GM18873 (cell line): Measurements from ENCODE around the gene SCN2B.
A peak's percentile ranks its signal among the peaks of the same experiment; 100 is the strongest.

Experiments
- ATAC-seq: cut with Tn5 transposase; IDR thresholded peaks from one replicate; pipeline ENCODE4 v1.9.1; 2021; ENCODE audit warnings: mild to moderate bottlenecking, moderate library complexity, moderate number of reproducible peaks; ENCODE audit not compliant: unreplicated experiment, low FRiP score

The SCN2B gene

GRCh38 chr11:118175993-118176777 lies at the start of gene SCN2B:
Gene SCN2B (minus strand): TSS chr11:118176639. CDS start chr11:118176431, 208 bp downstream.
- no peak for ATAC-seq

- peak; percentile 40 for ATAC-seq
Observed at GRCh38 chr11:118224511-118225188, 48.2 kb upstream of the SCN2B start, which contains the start of gene JAML. Gene JAML (minus strand): TSS chr11:118225011. CDS start chr11:118214866, 10,145 bp downstream.

- no peak for ATAC-seq
Observed at GRCh38 chr11:118223992-118224391, 47.6 kb upstream of the SCN2B start.

- no peak for ATAC-seq
Observed at GRCh38 chr11:118223570-118223969, 47.1 kb upstream of the SCN2B start.

- no peak for ATAC-seq
Observed at GRCh38 chr11:118222437-118222836, 46.0 kb upstream of the SCN2B start.

- ATAC-seq = no peak
Observed at GRCh38 chr11:118221419-118221818, 45.0 kb upstream of the SCN2B start.

GRCh38 chr11:118219732-118220131 lies 43.3 kb upstream of the SCN2B start:
- no peak for ATAC-seq

GRCh38 chr11:118219244-118219643 lies 42.8 kb upstream of the SCN2B start:
- ATAC-seq = no peak

GRCh38 chr11:118217575-118217974 lies 41.1 kb upstream of the SCN2B start:
- no peak for ATAC-seq

- no peak for ATAC-seq
Observed at GRCh38 chr11:118216621-118217481, 40.4 kb upstream of the SCN2B start.

GRCh38 chr11:118215765-118216164 lies 39.3 kb upstream of the SCN2B start:
- ATAC-seq = no peak

GRCh38 chr11:118215262-118215661 lies 38.8 kb upstream of the SCN2B start:
- no peak for ATAC-seq

- ATAC-seq = no peak
Observed at GRCh38 chr11:118214210-118214914, 37.9 kb upstream of the SCN2B start.

GRCh38 chr11:118213781-118214180 lies 37.3 kb upstream of the SCN2B start:
- ATAC-seq = no peak

GRCh38 chr11:118213201-118213600 lies 36.8 kb upstream of the SCN2B start:
- no peak for ATAC-seq

GRCh38 chr11:118212781-118213191 lies 36.3 kb upstream of the SCN2B start:
- ATAC-seq = no peak

GRCh38 chr11:118212131-118212725 lies 35.8 kb upstream of the SCN2B start:
- no peak for ATAC-seq

- ATAC-seq = no peak
Observed at GRCh38 chr11:118211006-118211405, 34.6 kb upstream of the SCN2B start.

GRCh38 chr11:118210323-118210722 lies 33.9 kb upstream of the SCN2B start:
- no peak for ATAC-seq

GRCh38 chr11:118209033-118209432 lies 32.6 kb upstream of the SCN2B start:
- ATAC-seq = no peak
